Measurements from ENCODE around the gene MSN. TPM values are rescaled to one million over a fixed set of nuclear protein-coding genes. Genes with fewer than 3 reads are reported as not detected.

The MSN gene
- total RNA-seq, 1 experiment from 2014 or later, result 224 TPM

DNA sequence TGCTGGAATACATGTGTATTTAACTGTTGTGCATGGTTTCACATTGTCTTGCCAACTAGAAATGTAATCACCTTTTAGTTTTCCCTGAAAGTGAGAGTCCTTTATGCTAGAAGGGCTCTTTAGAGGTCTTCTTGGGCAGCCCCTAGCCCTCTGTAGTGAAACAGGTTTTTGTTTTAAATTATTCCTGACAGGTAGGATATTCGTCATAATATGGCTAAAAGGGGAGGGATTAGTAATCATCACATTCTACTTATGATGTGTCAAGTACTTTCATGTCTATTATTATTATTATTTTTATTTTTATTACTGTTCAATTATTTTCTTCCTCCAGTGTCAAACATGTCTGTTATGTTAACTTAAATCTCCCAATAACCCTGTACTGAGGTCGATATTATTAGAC lies 35.5 kb downstream of the MSN start:
- H3K9me3 Mint-ChIP-seq (ENCODE audit: unreplicated experiment), result no peaks in the 10 kb centered on the region
- no peak overlapping the region for H3K27ac Mint-ChIP-seq (ENCODE audit: low read depth, unreplicated experiment)
- H3K4me3 Mint-ChIP-seq (ENCODE audit: unreplicated experiment), result no peak overlapping the region
- peaks cover 16% of the 10 kb centered on the region for H3K36me3 Mint-ChIP-seq (ENCODE audit: insufficient read depth, unreplicated experiment)
- no peaks in the 10 kb centered on the region for H3K27me3 Mint-ChIP-seq (ENCODE audit: insufficient read depth, unreplicated experiment)
- intact Hi-C loops (cut with micrococcal nuclease), result no loop called here
- BruUV-seq (replicated peaks), result no TSS peak
- TF ChIP-seq CTCF (IDR thresholded peaks at IDR 0.05; ENCODE audit: unreplicated experiment), result no peak
- no peak for DNase-seq (ENCODE audit: unreplicated experiment)
- POLR2A ChIA-PET, result interaction anchor here (1.2 to 1.4 kb wide), 2 partner anchors 30 to 60 kb away, joined by 3 to 5 read pairs; no protein-coding TSS in a partner anchor
- CTCF ChIA-PET, result interaction anchor here (0.6 to 4.5 kb wide), 14 partner anchors 13 to 266 kb away, joined by 3 to 40 read pairs (median 4); no protein-coding TSS in a partner anchor
- peaks cover 31% of the 10 kb centered on the region for H3K4me1 Mint-ChIP-seq (ENCODE audit: insufficient read depth, unreplicated experiment)

GRCh38 chrX:65705439-65705838 lies 38.0 kb downstream of the MSN start:
- ChIA-PET POLR2A (interaction anchor here (0.5 to 2.0 kb wide), 6 partner anchors 13 to 758 kb away, joined by 3 to 18 read pairs (median 4); partner anchors contain the start of gene MSN), CTCF (interaction anchor here (0.6 to 4.5 kb wide), 9 partner anchors 13 to 298 kb away, joined by 3 to 40 read pairs (median 4); no protein-coding TSS in a partner anchor)
- intact Hi-C loops (cut with micrococcal nuclease), result no loop called here
- DNase-seq (ENCODE audit: unreplicated experiment), result no peak
- Mint-ChIP-seq H3K4me1 (ENCODE audit: insufficient read depth, unreplicated experiment) (peaks cover 36% of the 10 kb centered on the region), H3K36me3 (ENCODE audit: insufficient read depth, unreplicated experiment) (peaks cover 8% of the 10 kb centered on the region), H3K27me3 (ENCODE audit: insufficient read depth, unreplicated experiment) (no peaks in the 10 kb centered on the region), H3K27ac (ENCODE audit: low read depth, unreplicated experiment) (peak overlapping the region; percentile 82), H3K4me3 (ENCODE audit: unreplicated experiment) (no peak overlapping the region), H3K9me3 (ENCODE audit: unreplicated experiment) (peaks cover 6% of the 10 kb centered on the region)
- TF ChIP-seq CTCF (IDR thresholded peaks at IDR 0.05; ENCODE audit: unreplicated experiment), result no peak
- BruUV-seq (replicated peaks), result no TSS peak

- Mint-ChIP-seq H3K9me3 (ENCODE audit: unreplicated experiment) (peaks cover 6% of the 10 kb centered on the region), H3K27ac (ENCODE audit: low read depth, unreplicated experiment) (peak overlapping the region; percentile 82), H3K4me1 (ENCODE audit: insufficient read depth, unreplicated experiment) (peaks cover 36% of the 10 kb centered on the region), H3K27me3 (ENCODE audit: insufficient read depth, unreplicated experiment) (no peaks in the 10 kb centered on the region), H3K4me3 (ENCODE audit: unreplicated experiment) (no peak overlapping the region), H3K36me3 (ENCODE audit: insufficient read depth, unreplicated experiment) (peaks cover 7% of the 10 kb centered on the region)
- intact Hi-C loops (cut with micrococcal nuclease), result no loop called here
- no peak for TF ChIP-seq CTCF (IDR thresholded peaks at IDR 0.05; ENCODE audit: unreplicated experiment)
- POLR2A ChIA-PET, result interaction anchor here (0.5 to 2.0 kb wide), 12 partner anchors 14 to 757 kb away, joined by 3 to 18 read pairs (median 4); partner anchors contain the start of gene MSN
- TSS peak; percentile 48 for BruUV-seq (replicated peaks)
- DNase-seq (ENCODE audit: unreplicated experiment), result peak; percentile 90
- CTCF ChIA-PET, result interaction anchor here (0.6 to 4.5 kb wide), 8 partner anchors 12 to 298 kb away, joined by 3 to 40 read pairs (median 4); no protein-coding TSS in a partner anchor
These were observed 38.8 kb downstream of the MSN start for GRCh38 chrX:65706041-65706828.

DNA sequence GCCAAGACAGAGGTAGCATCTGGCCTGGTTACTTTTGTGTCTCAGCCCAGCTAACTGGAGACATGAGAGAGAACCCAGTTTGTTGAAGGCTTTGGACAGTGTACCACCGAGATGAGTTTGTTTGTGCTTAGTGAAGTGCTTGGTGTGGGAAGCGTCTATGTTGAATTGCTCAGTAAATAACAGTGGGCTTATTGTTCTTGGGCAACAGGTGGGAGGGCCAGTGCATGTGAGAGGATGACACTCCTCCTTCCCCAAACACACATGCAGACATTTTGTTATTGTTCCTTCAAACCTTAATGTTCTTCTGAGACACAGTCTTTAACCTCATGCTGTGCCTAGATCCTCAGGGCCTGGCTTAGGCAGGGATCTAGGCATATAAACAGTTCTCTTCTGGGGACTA lies 39.7 kb downstream of the MSN start:
- ChIA-PET POLR2A (interaction anchor here (0.6 to 2.0 kb wide), 6 partner anchors 22 to 407 kb away, joined by 4 to 18 read pairs (median 4); partner anchors contain the start of gene MSN), CTCF (interaction anchor here (0.7 to 4.5 kb wide), 5 partner anchors 13 to 1760 kb away, joined by 3 to 40 read pairs (median 5); no protein-coding TSS in a partner anchor)
- no TSS peak for BruUV-seq (replicated peaks)
- no peak for DNase-seq (ENCODE audit: unreplicated experiment)
- intact Hi-C loops (cut with micrococcal nuclease), result no loop called here
- no peak for TF ChIP-seq CTCF (IDR thresholded peaks at IDR 0.05; ENCODE audit: unreplicated experiment)
- Mint-ChIP-seq H3K4me1 (ENCODE audit: insufficient read depth, unreplicated experiment) (peaks cover 36% of the 10 kb centered on the region), H3K27ac (ENCODE audit: low read depth, unreplicated experiment) (peak overlapping the region; percentile 82), H3K27me3 (ENCODE audit: insufficient read depth, unreplicated experiment) (no peaks in the 10 kb centered on the region), H3K36me3 (ENCODE audit: insufficient read depth, unreplicated experiment) (no peaks in the 10 kb centered on the region), H3K4me3 (ENCODE audit: unreplicated experiment) (no peak overlapping the region), H3K9me3 (ENCODE audit: unreplicated experiment) (peaks cover 6% of the 10 kb centered on the region)
